ENCODE data around the gene SLX4IP.

SLX4IP gene

DNA sequence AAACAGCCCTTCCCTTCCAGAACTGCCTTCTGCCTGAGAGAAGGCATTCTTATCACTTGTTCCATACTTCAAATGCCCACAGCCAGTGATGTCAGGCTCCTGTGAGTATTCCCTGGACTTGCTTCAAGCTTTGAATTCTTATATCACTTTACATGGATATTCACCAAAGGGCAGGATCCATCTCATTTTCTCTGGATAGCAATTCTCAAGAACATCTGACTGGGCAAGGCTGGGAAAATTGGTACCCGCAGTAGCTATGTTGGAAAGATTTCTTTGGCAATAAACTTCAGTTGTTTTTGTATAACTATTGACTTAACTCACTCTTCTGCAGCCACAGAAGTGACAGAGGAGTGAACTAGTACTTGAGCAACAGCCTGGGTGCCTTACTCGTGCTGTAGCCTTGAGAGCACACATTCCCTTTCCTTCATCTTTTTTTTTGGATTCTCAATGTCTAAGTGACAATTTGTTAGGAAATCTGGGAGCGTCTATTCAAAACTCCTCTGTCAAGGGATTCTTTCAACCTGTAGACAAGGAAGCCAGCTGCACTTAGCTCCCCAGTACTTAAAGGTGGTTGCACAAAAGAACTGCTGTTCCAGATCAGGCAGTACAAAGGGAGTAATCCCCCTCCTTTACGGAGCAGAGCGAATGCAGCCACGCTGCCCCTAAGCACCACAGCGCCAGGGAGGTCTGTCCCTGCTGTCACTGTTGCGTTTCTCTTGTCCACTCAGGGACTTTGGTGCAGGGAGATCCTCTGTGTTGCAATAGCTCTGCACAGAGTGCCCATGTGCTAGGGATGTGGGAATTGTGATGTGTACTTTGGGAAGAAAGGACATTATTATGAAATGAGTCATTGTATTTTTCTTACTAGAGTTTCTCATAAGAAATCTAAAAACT lies 169.1 kb downstream of the SLX4IP start:
- no peak for TF ChIP-seq POLR2AphosphoS5 (IDR thresholded peaks at IDR 0.05; ENCODE audit: low read depth, low read length)
- TF ChIP-seq TAF1 (IDR thresholded peaks at IDR 0.05; ENCODE audit: borderline replicate concordance, insufficient read depth, low read length): no peak

- TF ChIP-seq POLR2AphosphoS5 (IDR thresholded peaks at IDR 0.05; ENCODE audit: low read depth, low read length): no peak
- TF ChIP-seq FOXP2 (optimal IDR thresholded peaks at IDR 0.05; ENCODE audit: borderline replicate concordance, extremely low read depth, extremely low read length, insufficient read depth): no peak
Measured at GRCh38 chr20:10604865-10605440, 169.8 kb downstream of the SLX4IP start.

- TF ChIP-seq SIN3A (IDR thresholded peaks at IDR 0.05; ENCODE audit: borderline replicate concordance, insufficient read depth, low read length) (no peak), FOXP2 (optimal IDR thresholded peaks at IDR 0.05; ENCODE audit: borderline replicate concordance, extremely low read depth, extremely low read length, insufficient read depth) (no peak), POLR2AphosphoS5 (IDR thresholded peaks at IDR 0.05; ENCODE audit: low read depth, low read length) (no peak), TAF1 (IDR thresholded peaks at IDR 0.05; ENCODE audit: borderline replicate concordance, insufficient read depth, low read length) (no peak)
- TF ChIP-seq, protein P1, sequence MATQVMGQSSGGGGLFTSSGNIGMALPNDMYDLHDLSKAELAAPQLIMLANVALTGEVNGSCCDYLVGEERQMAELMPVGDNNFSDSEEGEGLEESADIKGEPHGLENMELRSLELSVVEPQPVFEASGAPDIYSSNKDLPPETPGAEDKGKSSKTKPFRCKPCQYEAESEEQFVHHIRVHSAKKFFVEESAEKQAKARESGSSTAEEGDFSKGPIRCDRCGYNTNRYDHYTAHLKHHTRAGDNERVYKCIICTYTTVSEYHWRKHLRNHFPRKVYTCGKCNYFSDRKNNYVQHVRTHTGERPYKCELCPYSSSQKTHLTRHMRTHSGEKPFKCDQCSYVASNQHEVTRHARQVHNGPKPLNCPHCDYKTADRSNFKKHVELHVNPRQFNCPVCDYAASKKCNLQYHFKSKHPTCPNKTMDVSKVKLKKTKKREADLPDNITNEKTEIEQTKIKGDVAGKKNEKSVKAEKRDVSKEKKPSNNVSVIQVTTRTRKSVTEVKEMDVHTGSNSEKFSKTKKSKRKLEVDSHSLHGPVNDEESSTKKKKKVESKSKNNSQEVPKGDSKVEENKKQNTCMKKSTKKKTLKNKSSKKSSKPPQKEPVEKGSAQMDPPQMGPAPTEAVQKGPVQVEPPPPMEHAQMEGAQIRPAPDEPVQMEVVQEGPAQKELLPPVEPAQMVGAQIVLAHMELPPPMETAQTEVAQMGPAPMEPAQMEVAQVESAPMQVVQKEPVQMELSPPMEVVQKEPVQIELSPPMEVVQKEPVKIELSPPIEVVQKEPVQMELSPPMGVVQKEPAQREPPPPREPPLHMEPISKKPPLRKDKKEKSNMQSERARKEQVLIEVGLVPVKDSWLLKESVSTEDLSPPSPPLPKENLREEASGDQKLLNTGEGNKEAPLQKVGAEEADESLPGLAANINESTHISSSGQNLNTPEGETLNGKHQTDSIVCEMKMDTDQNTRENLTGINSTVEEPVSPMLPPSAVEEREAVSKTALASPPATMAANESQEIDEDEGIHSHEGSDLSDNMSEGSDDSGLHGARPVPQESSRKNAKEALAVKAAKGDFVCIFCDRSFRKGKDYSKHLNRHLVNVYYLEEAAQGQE (IDR thresholded peaks at IDR 0.05; ENCODE audit: insufficient read depth in 1 of 2, low read depth in 2 of 2, low read length in 2 of 2): no peak
Measured at GRCh38 chr20:10605547-10606195, 170.6 kb downstream of the SLX4IP start.

- TF ChIP-seq POLR2AphosphoS5 (IDR thresholded peaks at IDR 0.05; ENCODE audit: low read depth, low read length): no peak
- TF ChIP-seq, protein P1 (IDR thresholded peaks at IDR 0.05; ENCODE audit: insufficient read depth in 1 of 2, low read depth in 2 of 2, low read length in 2 of 2): no peak
- TF ChIP-seq TAF1 (IDR thresholded peaks at IDR 0.05; ENCODE audit: borderline replicate concordance, insufficient read depth, low read length): no peak
- no peak for TF ChIP-seq FOXP2 (optimal IDR thresholded peaks at IDR 0.05; ENCODE audit: borderline replicate concordance, extremely low read depth, extremely low read length, insufficient read depth)
Measured at GRCh38 chr20:10609276-10609675, 174.2 kb downstream of the SLX4IP start.

- TF ChIP-seq FOXP2 (optimal IDR thresholded peaks at IDR 0.05; ENCODE audit: borderline replicate concordance, extremely low read depth, extremely low read length, insufficient read depth): no peak
- no peak for TF ChIP-seq TAF1 (IDR thresholded peaks at IDR 0.05; ENCODE audit: borderline replicate concordance, insufficient read depth, low read length)
- TF ChIP-seq, protein P1 (IDR thresholded peaks at IDR 0.05; ENCODE audit: insufficient read depth in 1 of 2, low read depth in 2 of 2, low read length in 2 of 2): no peak
- no peak for TF ChIP-seq SIN3A (IDR thresholded peaks at IDR 0.05; ENCODE audit: borderline replicate concordance, insufficient read depth, low read length)
- no peak for TF ChIP-seq POLR2AphosphoS5 (IDR thresholded peaks at IDR 0.05; ENCODE audit: low read depth, low read length)
Measured at GRCh38 chr20:10609770-10610169, 174.7 kb downstream of the SLX4IP start.

DNA sequence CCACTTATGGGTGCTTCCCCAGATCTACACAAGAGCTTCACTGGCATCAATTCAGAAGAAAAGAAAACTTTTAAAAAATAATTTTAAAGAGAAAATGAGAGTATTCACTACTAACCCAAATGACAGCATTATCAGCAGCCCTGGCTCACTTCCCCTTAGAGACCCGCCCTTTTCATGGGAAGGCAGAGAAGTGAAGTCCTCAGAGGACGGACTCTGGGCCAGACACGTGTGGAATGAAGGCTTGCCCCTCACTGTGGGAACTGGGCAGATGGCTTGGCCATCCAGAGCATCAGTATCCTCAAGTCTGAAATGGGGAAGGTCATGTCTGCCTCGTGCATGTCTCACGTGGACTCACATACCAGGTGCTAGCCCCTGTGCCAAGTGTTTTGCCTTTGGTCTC lies 175.1 kb downstream of the SLX4IP start:
- no peak for TF ChIP-seq POLR2AphosphoS5 (IDR thresholded peaks at IDR 0.05; ENCODE audit: low read depth, low read length)
- no peak for TF ChIP-seq FOXP2 (optimal IDR thresholded peaks at IDR 0.05; ENCODE audit: borderline replicate concordance, extremely low read depth, extremely low read length, insufficient read depth)
- TF ChIP-seq, protein P1 (IDR thresholded peaks at IDR 0.05; ENCODE audit: insufficient read depth in 1 of 2, low read depth in 2 of 2, low read length in 2 of 2): no peak

Data from PFSK-1 (cell line).